Rectal smooth muscle tissue (tissue), 1 donor: ENCODE measurements around the gene ADAM10.

Source experiments
- H3K27ac ChIP-seq: one replicate; pipeline ENCODE4 v1.7.0; 2013; ENCODE audit warnings: low read depth, low read length, inconsistent platforms
- H3K27me3 ChIP-seq: one replicate; pipeline ENCODE4 v1.7.0; 2013; ENCODE audit warnings: low read length; ENCODE audit not compliant: control insufficient read depth, insufficient read depth
- H3K36me3 ChIP-seq: one replicate; pipeline ENCODE4 v1.7.0; 2013; ENCODE audit warnings: low read length; ENCODE audit not compliant: control insufficient read depth, insufficient read depth
- H3K4me1 ChIP-seq: one replicate; pipeline ENCODE4 v1.7.0; 2013; ENCODE audit warnings: low read length; ENCODE audit not compliant: control insufficient read depth, insufficient read depth
- H3K4me3 ChIP-seq: one replicate; pipeline ENCODE4 v1.7.0; 2013; ENCODE audit warnings: low read length
- H3K9ac ChIP-seq: one replicate; pipeline ENCODE4 v1.7.0; 2013; ENCODE audit warnings: low read length

ADAM10 gene

DNA sequence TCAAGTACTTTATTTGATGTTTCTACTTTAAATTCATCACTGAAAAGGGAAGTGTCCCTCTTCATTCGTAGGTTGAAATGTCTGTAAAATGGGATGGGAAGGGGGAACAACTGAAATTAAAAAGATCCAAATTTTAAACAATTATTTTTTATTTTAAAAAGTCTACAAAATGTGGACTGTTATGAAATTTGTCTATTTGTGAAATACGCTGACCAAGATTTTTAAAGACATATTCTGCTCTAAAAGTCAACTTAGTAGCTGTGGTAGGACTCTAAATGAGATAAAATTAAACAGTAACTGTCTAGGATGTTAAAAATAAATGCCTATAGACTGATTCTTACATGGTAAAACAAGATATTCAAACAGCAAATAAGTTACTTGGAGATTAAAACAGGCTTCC lies 67.3 kb downstream of the ADAM10 start:
- no peaks in the 10 kb centered on the region for H3K36me3 ChIP-seq
- no peaks in the 10 kb centered on the region for H3K4me1 ChIP-seq
- no peaks in the 10 kb centered on the region for H3K27me3 ChIP-seq
- no peak overlapping the region for H3K4me3 ChIP-seq
- no peak overlapping the region for H3K9ac ChIP-seq
- no peak overlapping the region for H3K27ac ChIP-seq

DNA sequence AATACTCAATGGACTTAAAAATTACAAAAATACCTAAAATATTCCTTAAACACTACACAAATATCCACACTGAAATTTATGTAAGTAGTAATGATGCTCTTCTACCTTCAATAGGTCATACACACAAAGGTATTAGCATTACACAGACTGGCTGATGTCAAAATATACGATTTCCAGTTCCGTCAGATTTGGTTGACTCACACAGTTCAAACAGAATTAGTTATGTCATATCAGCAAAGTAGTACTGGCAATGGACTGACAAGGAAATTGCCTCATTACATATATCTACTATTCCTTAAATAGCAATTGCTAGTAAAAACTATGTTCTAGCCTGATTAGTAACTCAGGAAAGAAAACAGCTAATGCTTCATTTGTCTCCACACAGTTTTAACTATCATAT lies 70.8 kb downstream of the ADAM10 start:
- no peak overlapping the region for H3K4me3 ChIP-seq
- no peak overlapping the region for H3K27ac ChIP-seq
- no peaks in the 10 kb centered on the region for H3K4me1 ChIP-seq
- no peaks in the 10 kb centered on the region for H3K27me3 ChIP-seq
- H3K9ac ChIP-seq, result no peak overlapping the region
- no peaks in the 10 kb centered on the region for H3K36me3 ChIP-seq

DNA sequence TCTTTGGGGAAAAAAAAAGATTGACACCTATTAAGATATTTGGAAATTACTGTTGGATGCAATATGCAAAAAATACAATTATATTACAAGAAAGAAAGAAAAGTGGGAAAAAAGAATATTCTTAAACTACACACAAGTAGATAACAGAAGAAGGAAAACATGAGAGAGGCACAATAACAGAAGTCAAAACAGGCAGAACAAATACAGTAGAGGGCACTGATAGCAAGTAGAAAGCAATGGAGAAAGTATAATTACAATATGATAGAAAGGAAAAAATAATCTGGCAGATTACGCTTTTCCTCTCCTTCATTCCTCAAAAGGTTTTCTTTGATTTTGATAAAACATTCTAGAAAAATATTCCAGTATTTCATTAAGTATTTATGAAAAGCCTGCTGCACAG lies 72.1 kb downstream of the ADAM10 start:
- H3K4me1 ChIP-seq, result no peaks in the 10 kb centered on the region
- H3K27ac ChIP-seq, result no peak overlapping the region
- no peak overlapping the region for H3K4me3 ChIP-seq
- no peaks in the 10 kb centered on the region for H3K36me3 ChIP-seq
- H3K9ac ChIP-seq, result no peak overlapping the region
- H3K27me3 ChIP-seq, result no peaks in the 10 kb centered on the region

DNA sequence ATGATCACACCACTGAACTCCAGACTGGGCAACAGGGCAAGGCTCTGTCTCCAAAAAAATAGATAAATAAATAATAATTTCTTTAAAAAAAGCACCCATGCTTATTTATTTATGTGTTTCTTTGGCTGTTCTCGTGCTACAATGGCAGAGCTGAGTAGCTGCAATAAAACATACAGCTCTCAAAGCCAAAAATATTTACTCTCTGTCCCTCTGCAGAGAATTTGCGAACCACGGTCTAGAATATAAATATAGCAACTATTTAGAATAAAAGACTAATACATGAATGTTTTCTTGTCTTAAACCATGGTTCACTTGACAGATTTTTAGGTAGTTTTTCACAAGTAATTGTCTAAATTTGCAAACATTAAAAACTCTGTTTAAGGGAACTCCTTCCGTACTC lies 72.7 kb downstream of the ADAM10 start:
- no peak overlapping the region for H3K9ac ChIP-seq
- no peaks in the 10 kb centered on the region for H3K27me3 ChIP-seq
- H3K4me3 ChIP-seq, result no peak overlapping the region
- no peaks in the 10 kb centered on the region for H3K36me3 ChIP-seq
- no peak overlapping the region for H3K27ac ChIP-seq
- no peaks in the 10 kb centered on the region for H3K4me1 ChIP-seq

DNA sequence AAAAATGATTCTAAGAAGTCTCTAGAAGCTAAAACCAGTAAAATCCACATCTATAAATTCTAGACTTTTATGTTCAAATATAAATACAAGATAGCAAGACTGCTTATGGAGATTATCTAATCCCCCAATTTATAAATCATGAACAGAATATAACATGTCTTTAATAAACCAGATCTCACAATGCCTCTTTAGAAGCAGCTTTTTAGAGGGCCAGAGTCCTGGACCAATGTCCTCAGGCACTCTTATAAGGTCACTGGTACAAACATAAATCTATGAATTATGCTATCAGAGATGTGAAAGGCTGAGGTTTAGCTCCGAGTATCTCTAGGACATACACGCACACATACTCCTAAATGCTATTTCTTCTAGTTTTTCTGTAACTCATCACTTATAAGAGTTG lies 78.3 kb downstream of the ADAM10 start:
- H3K4me1 ChIP-seq, result no peaks in the 10 kb centered on the region
- no peak overlapping the region for H3K4me3 ChIP-seq
- no peak overlapping the region for H3K27ac ChIP-seq
- H3K27me3 ChIP-seq, result no peaks in the 10 kb centered on the region
- no peaks in the 10 kb centered on the region for H3K36me3 ChIP-seq
- no peak overlapping the region for H3K9ac ChIP-seq

DNA sequence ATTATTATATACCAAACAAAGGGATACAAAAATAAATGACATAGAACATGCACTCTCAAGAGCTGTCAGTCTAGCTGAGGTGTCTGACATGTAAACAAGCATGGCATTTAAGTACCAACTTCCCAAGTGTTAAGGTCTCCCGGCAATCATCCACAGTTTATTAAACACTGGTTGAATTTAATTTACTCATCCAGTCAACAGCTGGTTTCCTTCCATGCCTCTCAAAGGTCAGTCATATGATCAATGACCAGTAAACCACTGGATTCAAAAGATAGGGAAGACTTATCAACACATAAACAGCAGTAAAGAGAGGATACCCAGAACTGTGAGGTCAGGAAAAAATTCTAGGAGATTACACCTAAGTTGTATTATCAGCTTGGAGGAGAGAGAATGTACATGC lies 80.4 kb downstream of the ADAM10 start:
- no peak overlapping the region for H3K27ac ChIP-seq
- H3K9ac ChIP-seq, result no peak overlapping the region
- no peaks in the 10 kb centered on the region for H3K27me3 ChIP-seq
- no peaks in the 10 kb centered on the region for H3K4me1 ChIP-seq
- H3K36me3 ChIP-seq, result no peaks in the 10 kb centered on the region
- H3K4me3 ChIP-seq, result no peak overlapping the region

DNA sequence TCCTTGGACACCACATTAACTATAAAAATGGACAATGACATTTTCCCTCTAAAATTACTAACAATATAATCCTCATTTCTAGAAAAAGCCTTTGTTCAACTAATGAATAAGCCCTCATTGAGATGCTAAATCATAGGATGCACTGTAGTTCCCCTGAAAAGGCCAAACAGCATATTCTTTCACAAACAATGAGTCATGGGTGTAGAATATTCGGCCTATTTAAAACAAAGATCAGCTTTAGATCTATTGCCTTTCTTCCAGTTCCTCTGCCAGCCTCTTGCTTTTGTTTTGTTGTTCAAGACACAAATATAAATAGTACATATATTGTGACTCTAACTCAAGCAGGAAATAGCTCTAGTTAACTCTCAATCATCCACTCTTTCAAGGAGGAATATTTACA lies 82.5 kb downstream of the ADAM10 start:
- Histone ChIP-seq H3K4me1 (no peaks in the 10 kb centered on the region), H3K9ac (no peak overlapping the region), H3K27me3 (no peaks in the 10 kb centered on the region), H3K4me3 (no peak overlapping the region), H3K27ac (no peak overlapping the region), H3K36me3 (no peaks in the 10 kb centered on the region)

DNA sequence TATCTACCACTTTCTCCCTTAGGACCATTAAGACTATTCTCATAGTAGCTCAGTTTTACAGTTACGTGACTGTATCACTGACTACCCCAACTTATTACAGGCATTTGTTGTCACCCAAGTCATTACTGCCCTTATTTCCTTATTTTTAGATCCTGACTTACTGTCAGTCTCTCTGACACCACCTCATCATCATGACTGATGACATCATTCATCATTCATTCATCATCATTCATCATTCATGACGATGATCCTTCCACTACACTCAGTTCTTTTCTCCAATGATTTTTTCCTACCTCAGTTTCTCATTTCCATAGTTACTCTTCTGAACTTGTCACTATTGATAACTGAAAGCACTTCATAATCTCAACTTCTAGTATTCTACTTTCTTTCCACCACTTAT lies 83.8 kb downstream of the ADAM10 start:
- Histone ChIP-seq H3K4me1 (no peaks in the 10 kb centered on the region), H3K27me3 (no peaks in the 10 kb centered on the region), H3K27ac (no peak overlapping the region), H3K4me3 (no peak overlapping the region), H3K9ac (no peak overlapping the region), H3K36me3 (no peaks in the 10 kb centered on the region)

DNA sequence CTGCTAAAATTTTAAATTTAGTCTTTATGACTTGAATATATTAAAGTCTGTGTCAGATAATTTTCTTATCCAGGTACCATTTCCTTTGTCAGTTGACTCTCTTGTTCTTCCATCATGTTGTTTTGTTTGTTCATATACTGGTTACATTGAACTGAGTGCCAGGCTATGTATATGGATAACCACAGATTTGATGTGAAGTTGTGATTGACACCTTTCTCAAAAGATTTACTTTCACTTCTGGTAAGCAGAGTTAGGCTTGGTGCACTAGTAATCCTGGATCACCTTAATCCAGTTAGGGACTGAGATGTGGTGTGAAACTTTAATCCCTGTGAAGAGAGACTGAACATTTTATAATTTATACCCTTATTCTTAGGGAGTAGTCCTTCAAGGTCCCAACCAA lies 99.4 kb downstream of the ADAM10 start:
- H3K27me3 ChIP-seq, result no peaks in the 10 kb centered on the region
- H3K36me3 ChIP-seq, result peaks cover under 1% of the 10 kb centered on the region
- H3K4me1 ChIP-seq, result no peaks in the 10 kb centered on the region
- H3K4me3 ChIP-seq, result no peak overlapping the region
- H3K9ac ChIP-seq, result no peak overlapping the region
- H3K27ac ChIP-seq, result no peak overlapping the region

DNA sequence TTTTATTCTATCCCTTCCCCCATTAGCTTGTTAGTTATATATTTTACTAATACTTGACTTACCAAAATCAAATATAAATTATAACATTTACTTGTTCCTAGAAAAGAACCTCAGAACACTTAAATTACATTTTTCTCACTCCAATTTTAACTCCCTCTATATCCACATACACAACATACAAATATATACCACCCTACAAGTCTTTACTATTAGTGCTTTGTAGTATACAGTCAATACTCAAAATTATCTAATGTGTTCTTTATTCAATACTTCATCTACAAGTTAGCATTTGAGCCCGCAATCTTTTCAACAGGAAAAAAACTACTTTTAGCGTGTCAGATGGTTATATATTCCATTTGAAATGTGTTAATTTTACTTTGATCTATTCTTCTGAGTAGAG lies 100.3 kb downstream of the ADAM10 start:
- Histone ChIP-seq H3K9ac (no peak overlapping the region), H3K27me3 (no peaks in the 10 kb centered on the region), H3K27ac (no peak overlapping the region), H3K4me3 (no peak overlapping the region), H3K36me3 (no peaks in the 10 kb centered on the region), H3K4me1 (no peaks in the 10 kb centered on the region)

DNA sequence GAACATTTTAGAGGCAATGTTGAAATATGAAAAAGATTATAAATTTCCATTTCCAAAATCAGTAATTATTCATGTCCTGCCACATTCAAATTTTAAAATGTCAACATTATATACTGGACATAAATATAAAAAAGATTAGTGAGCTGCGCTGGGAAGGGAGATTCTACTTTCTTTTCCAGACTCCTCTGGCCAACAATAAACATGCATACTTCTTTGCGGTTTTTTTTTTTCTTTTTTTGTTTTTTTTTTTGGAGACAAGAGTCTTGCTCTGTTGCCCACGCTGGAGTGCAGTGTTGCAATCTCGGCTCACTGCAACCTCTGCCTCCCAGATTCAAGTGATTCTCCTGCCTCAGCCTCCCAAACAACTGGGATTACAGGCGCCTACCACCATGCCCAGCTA lies 105.5 kb downstream of the ADAM10 start:
- no peak overlapping the region for H3K4me3 ChIP-seq
- no peaks in the 10 kb centered on the region for H3K4me1 ChIP-seq
- H3K27me3 ChIP-seq, result no peaks in the 10 kb centered on the region
- no peak overlapping the region for H3K9ac ChIP-seq
- no peak overlapping the region for H3K27ac ChIP-seq
- peaks cover 4% of the 10 kb centered on the region for H3K36me3 ChIP-seq

DNA sequence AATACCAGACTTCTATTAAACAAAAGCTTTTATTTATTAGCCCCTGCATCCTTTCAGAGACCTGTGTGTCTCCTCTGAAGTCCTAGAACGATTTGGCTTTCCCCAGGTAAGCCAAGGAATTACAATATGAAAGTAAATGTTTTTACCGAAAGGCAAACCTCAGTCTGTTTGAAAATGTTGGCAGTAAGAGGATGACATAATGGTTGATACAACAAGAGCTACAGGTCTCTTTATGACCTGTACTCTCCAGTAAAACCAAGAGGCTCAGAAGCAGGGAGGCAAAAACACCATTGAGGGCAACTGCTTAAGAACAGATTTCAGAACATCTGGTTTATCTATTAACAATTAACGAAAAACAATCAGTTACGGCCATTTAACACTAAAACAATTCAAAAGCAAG lies 107.8 kb downstream of the ADAM10 start:
- H3K27me3 ChIP-seq, result no peaks in the 10 kb centered on the region
- H3K27ac ChIP-seq, result no peak overlapping the region
- no peak overlapping the region for H3K4me3 ChIP-seq
- H3K36me3 ChIP-seq, result peaks cover 4% of the 10 kb centered on the region
- no peaks in the 10 kb centered on the region for H3K4me1 ChIP-seq
- H3K9ac ChIP-seq, result no peak overlapping the region

DNA sequence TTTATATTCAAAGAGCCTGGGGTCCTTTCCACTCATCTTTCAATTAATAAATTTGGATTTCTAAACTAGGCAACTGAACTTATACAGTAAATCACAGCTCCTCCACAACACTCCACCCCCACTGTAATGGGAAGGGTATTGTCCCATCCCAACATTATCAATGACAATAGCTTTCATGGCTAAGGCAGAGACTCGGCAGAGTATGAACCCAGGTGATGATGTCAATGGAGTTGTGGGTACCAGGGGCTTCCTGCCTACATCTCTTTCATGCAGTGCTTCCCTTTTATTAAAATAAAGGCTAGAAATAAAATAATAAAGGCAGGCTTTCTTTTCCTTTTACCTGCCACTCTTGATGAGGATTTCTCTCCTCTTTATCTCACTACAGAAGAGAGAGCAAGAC lies 109.5 kb downstream of the ADAM10 start:
- Histone ChIP-seq H3K27ac (no peak overlapping the region), H3K4me1 (no peaks in the 10 kb centered on the region), H3K9ac (no peak overlapping the region), H3K36me3 (peaks cover 4% of the 10 kb centered on the region), H3K4me3 (no peak overlapping the region), H3K27me3 (no peaks in the 10 kb centered on the region)
